GM19455 (cell line): ENCODE measurements around the gene SCO2.
"Not testable (repeated sequence)": the region's sequence is repeated elsewhere in the genome, so short reads cannot be mapped to it uniquely, and the experiment has no call there.

Source experiments
- ATAC-seq: cut with Tn5 transposase; IDR thresholded peaks from one replicate; pipeline ENCODE4 v1.9.1; 2021; ENCODE audit not compliant: unreplicated experiment

The SCO2 gene

DNA sequence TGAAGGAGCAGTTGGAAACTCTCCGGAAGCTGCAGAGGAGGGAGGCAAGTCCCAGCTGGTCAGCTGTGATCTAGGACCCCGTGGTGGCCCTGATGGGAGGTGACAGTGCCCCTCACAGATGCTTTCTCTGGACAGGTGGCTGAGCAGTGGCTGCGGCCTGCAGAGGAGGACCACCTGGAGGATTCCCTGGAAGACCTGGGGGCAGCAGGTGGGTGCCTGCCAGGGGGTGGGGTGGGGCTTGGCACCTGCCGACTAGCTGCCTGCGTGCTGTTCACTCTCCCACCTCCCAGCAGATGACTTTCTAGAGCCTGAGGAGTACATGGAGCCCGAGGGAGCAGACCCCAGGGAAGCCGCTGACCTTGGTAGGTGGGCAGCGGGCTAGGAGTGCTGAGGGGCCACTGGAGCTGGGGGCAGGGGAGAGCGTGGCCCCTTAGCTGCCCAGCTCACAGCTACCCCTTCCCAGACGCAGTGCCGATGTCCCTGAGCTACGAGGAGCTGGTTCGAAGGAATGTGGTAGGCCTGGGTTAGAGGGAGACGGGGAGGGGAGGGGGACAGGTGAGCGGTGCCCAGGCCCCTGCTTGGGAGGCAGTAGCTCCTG lies 3.1 kb downstream of the SCO2 start:
- ATAC-seq = no peak

DNA sequence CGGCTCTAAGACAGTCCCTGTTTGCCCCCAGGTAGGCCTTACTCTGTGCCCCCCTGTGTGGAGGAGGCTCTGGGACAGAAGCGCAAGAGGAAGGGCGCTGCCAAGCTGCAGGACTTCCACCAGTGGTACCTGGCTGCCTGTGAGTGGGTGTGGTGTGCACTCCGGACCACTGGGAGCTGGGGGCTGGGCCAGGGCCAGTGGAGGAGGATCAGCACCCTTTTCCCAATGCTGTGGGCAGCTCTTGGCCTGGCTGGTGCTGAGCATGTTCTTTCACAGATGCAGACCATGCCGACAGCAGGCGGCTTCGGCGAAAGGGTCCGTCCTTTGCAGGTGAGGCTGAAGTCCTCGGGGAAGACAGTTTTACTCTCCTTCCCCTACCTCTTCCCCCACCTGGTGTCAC lies 3.7 kb downstream of the SCO2 start:
- no peak for ATAC-seq

DNA sequence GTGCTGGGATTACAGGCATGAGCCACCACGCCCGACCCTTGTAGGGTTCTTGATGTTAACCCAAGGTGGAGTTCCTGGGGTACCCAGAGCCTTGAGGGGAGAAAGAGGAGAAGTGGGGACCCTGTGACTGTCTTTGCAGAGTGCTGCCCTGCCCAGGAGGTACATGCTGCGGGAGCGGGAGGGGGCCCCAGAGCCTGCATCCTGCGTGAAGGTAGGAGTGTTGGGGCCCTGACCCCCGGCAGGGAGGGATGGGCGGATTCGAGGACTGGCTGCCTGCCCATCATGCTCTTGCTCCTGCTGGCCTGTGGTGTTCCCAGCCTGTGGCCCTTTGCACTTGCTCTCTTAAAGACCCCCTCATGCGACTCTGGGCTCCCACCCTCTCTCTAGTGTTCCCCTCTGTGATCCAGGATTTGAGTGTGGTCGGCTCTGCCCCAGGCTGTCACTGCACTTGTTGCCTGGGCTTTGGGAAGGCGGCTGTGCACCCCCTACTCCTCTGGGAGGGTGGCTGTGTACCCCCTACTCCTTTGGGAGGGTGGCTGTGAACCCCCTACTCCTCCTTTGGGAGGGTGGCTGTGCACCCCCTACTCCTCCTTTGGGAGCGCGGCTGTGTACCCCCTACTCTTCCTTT lies 4.5 kb downstream of the SCO2 start:
- ATAC-seq = no peak

DNA sequence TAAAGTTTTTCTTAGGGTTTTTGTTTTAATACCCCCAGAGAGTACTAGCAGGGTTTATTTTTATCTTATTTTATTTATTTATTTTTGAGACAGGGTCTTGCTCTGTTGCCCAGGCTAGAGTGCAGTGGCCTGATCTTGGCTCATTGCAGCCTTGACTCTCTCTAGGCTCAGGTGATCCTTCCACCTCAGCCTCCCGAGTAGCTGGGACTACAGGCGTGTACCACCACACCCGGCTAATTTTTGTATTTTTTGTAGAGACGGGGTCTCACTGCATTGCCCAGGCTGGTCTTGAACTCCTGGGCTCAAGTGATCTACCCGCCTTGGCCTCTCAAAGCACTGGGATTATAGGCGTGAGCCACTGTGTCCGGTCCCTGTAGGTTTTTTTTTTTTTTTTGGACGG lies 5.2 kb downstream of the SCO2 start:
- ATAC-seq = not testable (repeated sequence)

- no peak for ATAC-seq
Measured at GRCh38 chr22:50519151-50519550, 6.2 kb downstream of the SCO2 start.

GRCh38 chr22:50518606-50519005 lies 6.8 kb downstream of the SCO2 start:
- ATAC-seq = no peak

- no peak for ATAC-seq
Measured at GRCh38 chr22:50517495-50518260, 7.7 kb downstream of the SCO2 start.

GRCh38 chr22:50516891-50517290 lies 8.5 kb downstream of the SCO2 start:
- ATAC-seq = no peak

- ATAC-seq = no peak
Measured at GRCh38 chr22:50516068-50516467, 9.3 kb downstream of the SCO2 start.

- ATAC-seq = no peak
Measured at GRCh38 chr22:50513175-50513574, 12.2 kb downstream of the SCO2 start.

DNA sequence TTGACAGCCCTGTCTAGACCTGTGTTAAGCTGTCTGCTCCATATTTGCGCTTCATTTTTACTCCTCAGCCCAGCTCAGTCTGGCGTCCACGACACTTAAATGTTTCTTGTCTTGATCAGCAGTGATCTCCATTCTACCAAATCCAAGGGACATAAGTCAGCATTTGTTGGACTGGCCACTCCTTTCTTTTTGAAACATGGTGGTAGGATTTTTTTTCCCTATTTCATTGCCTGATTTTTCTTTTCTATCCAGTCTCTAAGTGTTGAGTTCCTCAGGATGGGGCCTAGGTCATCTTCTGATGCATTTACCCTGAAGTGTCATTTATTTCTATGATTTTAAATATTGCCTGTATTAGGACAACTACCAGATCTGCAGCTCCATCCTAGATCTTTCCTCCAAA lies 16.5 kb downstream of the SCO2 start:
- ATAC-seq = no peak

- ATAC-seq = peak; percentile 51
Measured at GRCh38 chr22:50507991-50508884, 17.2 kb downstream of the SCO2 start, which contains the start of gene NCAPH2. Gene NCAPH2, plus strand, starts transcription at chr22:50508224. Its CDS starts 114 bp downstream, at chr22:50508338.

- ATAC-seq = peak; percentile 55
Measured at GRCh38 chr22:50507421-50507990, 17.9 kb downstream of the SCO2 start, which contains the start of gene LMF2. Gene LMF2, minus strand, starts transcription at chr22:50507702. Its CDS starts 27 bp downstream, at chr22:50507675.

GRCh38 chr22:50506611-50507420 lies 18.6 kb downstream of the SCO2 start:
- ATAC-seq = peak; percentile 18

DNA sequence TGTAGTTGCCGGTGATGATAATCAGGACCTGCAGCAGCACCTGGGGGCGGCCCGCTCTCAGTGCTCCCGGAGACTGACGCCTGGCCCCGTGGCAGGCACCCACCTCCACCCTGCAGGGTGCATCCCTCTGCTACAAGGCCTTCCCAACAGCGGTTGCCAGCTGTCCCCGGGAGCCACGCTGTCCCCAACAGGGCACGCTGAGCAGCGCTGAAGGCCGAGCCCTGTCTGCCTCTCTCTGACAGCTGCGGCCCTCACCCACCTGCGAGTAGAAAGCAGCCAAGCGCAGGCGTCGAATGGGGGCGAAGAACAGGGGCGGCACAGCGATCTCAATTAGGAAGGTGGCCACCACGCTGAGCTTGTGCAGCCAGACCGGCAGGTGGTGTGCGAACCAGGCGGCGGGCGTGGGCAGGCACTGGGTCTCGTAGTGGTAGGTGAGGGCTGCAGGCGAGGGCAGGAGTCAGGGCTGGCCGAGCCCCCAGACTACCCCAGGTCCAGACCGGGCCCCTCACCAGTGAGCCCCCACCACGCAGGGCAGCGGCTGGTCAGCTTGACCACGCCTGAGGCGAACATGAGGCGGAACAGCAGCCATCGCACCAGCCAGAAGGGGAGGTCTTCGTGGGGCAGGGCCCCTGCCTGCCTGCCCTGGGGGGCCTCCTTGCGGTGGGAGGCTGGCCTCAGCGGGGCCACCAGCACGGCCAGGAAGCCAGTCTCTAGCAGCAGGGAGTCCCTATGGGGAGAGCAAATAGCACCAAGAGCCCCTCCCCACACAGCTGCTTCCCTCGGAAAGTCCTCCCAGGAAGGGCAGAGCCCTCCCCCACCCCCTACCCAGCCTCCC lies 19.4 kb downstream of the SCO2 start:
- ATAC-seq = no peak

GRCh38 chr22:50505276-50505775 lies 20.1 kb downstream of the SCO2 start:
- no peak for ATAC-seq

- ATAC-seq = no peak
Measured at GRCh38 chr22:50504369-50505211, 20.8 kb downstream of the SCO2 start.
